Measurements from ENCODE around the gene PAGE4. TPM values are rescaled to one million over a fixed set of nuclear protein-coding genes. Genes with fewer than 3 reads are reported as not detected.

The PAGE4 gene
- polyA plus RNA-seq, 1 of the 3 experiments (the other 2 are of a cell fraction), result not detected

DNA sequence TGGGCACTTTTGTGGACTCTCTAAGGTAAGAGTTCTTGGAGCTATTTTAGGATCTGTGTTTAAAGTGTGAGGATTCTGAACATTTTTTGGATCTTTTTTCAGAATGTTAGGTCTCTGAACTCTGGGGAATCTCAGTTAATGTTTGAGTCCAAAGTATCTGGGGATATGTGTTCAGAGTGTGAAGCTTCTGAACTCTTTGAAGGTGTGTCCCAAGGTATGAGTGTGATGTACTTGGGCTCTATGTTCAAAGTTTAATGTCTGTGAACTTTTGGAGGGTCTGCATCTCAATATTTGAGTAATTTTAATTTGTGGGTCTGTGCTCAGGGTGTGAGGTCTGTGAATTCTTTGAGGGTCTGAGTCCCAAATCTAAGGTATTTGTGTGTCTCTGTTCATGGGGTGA lies 35.4 kb upstream of the PAGE4 start:
- Histone ChIP-seq H3K4me2 (no peak overlapping the region), H3K4me1 (ENCODE audit: control insufficient read depth in 1 of 2, insufficient read depth in 2 of 2, low read depth in 1 of 2, low read length in 1 of 2) (no peaks in the 10 kb centered on the region), H3K36me3 (replicated peaks in 1 of 2; ENCODE audit: control insufficient read depth in 1 of 2, insufficient read depth in 2 of 2, low read length in 1 of 2) (no peaks in the 10 kb centered on the region), H2AFZ (ENCODE audit: low read depth) (no peak overlapping the region), H3K27me3 (ENCODE audit: insufficient read depth) (no peaks in the 10 kb centered on the region; the same call in 1 of the 2 replicates), H3K9me2 (no peaks in the 10 kb centered on the region), H3K79me2 (ENCODE audit: insufficient read depth) (no peaks in the 10 kb centered on the region), H3K9ac (no peak overlapping the region), H3K27ac (ENCODE audit: low read depth in 2 of 2, low read length in 1 of 2) (no peak overlapping the region), H4K20me1 (ENCODE audit: insufficient read depth) (no peaks in the 10 kb centered on the region), H3K9me3 (no peaks in the 10 kb centered on the region), H3F3A (replicated peaks; ENCODE audit: insufficient read depth) (no peaks in the 10 kb centered on the region), H3K4me3 (ENCODE audit: low read depth in 2 of 2, low read length in 1 of 2) (no peak overlapping the region)
- ChIA-PET POLR2A (no interaction called here), CTCF (no interaction called here)
- TF ChIP-seq, protein P1, sequence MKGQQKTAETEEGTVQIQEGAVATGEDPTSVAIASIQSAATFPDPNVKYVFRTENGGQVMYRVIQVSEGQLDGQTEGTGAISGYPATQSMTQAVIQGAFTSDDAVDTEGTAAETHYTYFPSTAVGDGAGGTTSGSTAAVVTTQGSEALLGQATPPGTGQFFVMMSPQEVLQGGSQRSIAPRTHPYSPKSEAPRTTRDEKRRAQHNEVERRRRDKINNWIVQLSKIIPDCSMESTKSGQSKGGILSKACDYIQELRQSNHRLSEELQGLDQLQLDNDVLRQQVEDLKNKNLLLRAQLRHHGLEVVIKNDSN (IDR thresholded peaks at IDR 0.05; ENCODE audit: borderline replicate concordance, low read depth), result no peak
- no peak for TF ChIP-seq TEAD4 (IDR thresholded peaks at IDR 0.05; ENCODE audit: borderline replicate concordance, insufficient read depth)
- no peak for TF ChIP-seq EP300 (IDR thresholded peaks at IDR 0.05; ENCODE audit: borderline replicate concordance in 1 of 2, low read depth in 1 of 2, low read length in 1 of 2)
- TF ChIP-seq TCF12 (IDR thresholded peaks at IDR 0.05), result no peak
- no peak for TF ChIP-seq FOXM1 (IDR thresholded peaks at IDR 0.05; ENCODE audit: low read depth)
- no peak for TF ChIP-seq RCOR1 (IDR thresholded peaks at IDR 0.05; ENCODE audit: low read length)
- TF ChIP-seq GATA2 (CRISPR knock-in tag; IDR thresholded peaks at IDR 0.05), result no peak
- TF ChIP-seq FOXJ3 (CRISPR knock-in tag; IDR thresholded peaks at IDR 0.05), result no peak
- TF ChIP-seq, protein P2, sequence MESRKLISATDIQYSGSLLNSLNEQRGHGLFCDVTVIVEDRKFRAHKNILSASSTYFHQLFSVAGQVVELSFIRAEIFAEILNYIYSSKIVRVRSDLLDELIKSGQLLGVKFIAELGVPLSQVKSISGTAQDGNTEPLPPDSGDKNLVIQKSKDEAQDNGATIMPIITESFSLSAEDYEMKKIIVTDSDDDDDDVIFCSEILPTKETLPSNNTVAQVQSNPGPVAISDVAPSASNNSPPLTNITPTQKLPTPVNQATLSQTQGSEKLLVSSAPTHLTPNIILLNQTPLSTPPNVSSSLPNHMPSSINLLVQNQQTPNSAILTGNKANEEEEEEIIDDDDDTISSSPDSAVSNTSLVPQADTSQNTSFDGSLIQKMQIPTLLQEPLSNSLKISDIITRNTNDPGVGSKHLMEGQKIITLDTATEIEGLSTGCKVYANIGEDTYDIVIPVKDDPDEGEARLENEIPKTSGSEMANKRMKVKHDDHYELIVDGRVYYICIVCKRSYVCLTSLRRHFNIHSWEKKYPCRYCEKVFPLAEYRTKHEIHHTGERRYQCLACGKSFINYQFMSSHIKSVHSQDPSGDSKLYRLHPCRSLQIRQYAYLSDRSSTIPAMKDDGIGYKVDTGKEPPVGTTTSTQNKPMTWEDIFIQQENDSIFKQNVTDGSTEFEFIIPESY (IDR thresholded peaks at IDR 0.05; ENCODE audit: borderline replicate concordance, low read depth), result no peak
- TF ChIP-seq SIN3A (IDR thresholded peaks at IDR 0.05; ENCODE audit: borderline replicate concordance, low read depth, low read length), result no peak
- TF ChIP-seq YY1 (IDR thresholded peaks at IDR 0.05; ENCODE audit: low read depth), result no peak
- TF ChIP-seq NRF1 (IDR thresholded peaks at IDR 0.05; ENCODE audit: low read depth, low read length), result no peak
- no peak for TF ChIP-seq NFIC (IDR thresholded peaks at IDR 0.05; ENCODE audit: borderline replicate concordance)
- TF ChIP-seq CHD2 (IDR thresholded peaks at IDR 0.05; ENCODE audit: low read length, partially characterized antibody), result no peak
- no peak for TF ChIP-seq EZH2phosphoT487 (IDR thresholded peaks at IDR 0.05; ENCODE audit: borderline replicate concordance, low read depth)
- no peak for TF ChIP-seq ELF1 (IDR thresholded peaks at IDR 0.05)
- no peak for TF ChIP-seq TAF1 (IDR thresholded peaks at IDR 0.05; ENCODE audit: borderline replicate concordance, low read depth, low read length)
- TF ChIP-seq GABPA (IDR thresholded peaks at IDR 0.05; ENCODE audit: low read depth), result no peak
- no peak for DNase-seq

DNA sequence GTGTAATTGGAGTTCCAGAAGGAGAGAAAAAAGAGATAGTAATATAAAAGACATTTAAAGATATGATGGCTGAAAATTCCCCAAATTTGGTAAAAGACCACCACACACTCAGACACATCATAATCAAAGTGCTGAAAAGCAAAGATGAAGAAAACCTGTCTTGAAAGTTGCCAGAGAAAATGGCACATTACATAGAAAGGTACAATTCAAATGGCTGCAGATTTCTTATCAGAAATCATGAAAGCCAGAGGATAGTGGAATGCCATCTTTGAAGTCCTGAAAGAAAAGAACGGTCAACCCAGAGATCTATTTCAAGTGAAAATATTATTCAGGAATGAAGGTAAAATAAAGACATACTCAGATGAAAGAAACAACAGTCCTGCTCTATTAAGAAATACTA lies 29.3 kb upstream of the PAGE4 start:
- WGBS (ENCODE audit: low lambda C conversion rate), result 13% methylated on average over 1 of the region's 1 CpG

More for the DNA sequence above, 29.3 kb upstream of the PAGE4 start:
- H3K27ac ChIP-seq (ENCODE audit: low read depth in 2 of 2, low read length in 1 of 2), result no peak overlapping the region
- H3K9ac ChIP-seq, result no peak overlapping the region
- no peaks in the 10 kb centered on the region for H3F3A ChIP-seq (replicated peaks; ENCODE audit: insufficient read depth)
- POLR2A ChIA-PET, result no interaction called here
- no peak for TF ChIP-seq TAF1 (IDR thresholded peaks at IDR 0.05; ENCODE audit: borderline replicate concordance, low read depth, low read length)
- no peak for TF ChIP-seq FOXM1 (IDR thresholded peaks at IDR 0.05; ENCODE audit: low read depth)
- TF ChIP-seq TCF12 (IDR thresholded peaks at IDR 0.05), result no peak
- TF ChIP-seq ELF1 (IDR thresholded peaks at IDR 0.05), result no peak
- no peaks in the 10 kb centered on the region for H3K4me1 ChIP-seq (ENCODE audit: control insufficient read depth in 1 of 2, insufficient read depth in 2 of 2, low read depth in 1 of 2, low read length in 1 of 2)
- H3K27me3 ChIP-seq (ENCODE audit: insufficient read depth), result no peaks in the 10 kb centered on the region
- H3K79me2 ChIP-seq (ENCODE audit: insufficient read depth), result no peaks in the 10 kb centered on the region
- no peak overlapping the region for H3K4me3 ChIP-seq (ENCODE audit: low read depth in 2 of 2, low read length in 1 of 2)
- H4K20me1 ChIP-seq (ENCODE audit: insufficient read depth), result no peaks in the 10 kb centered on the region
- H3K36me3 ChIP-seq (replicated peaks in 1 of 2; ENCODE audit: control insufficient read depth in 1 of 2, insufficient read depth in 2 of 2, low read length in 1 of 2), result no peaks in the 10 kb centered on the region
- CTCF ChIA-PET, result no interaction called here
- no peak overlapping the region for H3K4me2 ChIP-seq
- no peaks in the 10 kb centered on the region for H3K9me2 ChIP-seq
- H3K9me3 ChIP-seq, result no peaks in the 10 kb centered on the region
- DNase-seq, result no peak
- H2AFZ ChIP-seq (ENCODE audit: low read depth), result no peak overlapping the region

Data from SK-N-SH (cell line).